Astrocyte (in vitro differentiated cells and primary cell): ENCODE results near the gene FRMD4A. TPM values are rescaled to one million over a fixed set of nuclear protein-coding genes. Genes with fewer than 3 reads are reported as not detected.

ENCODE experiments used
- DNase-seq: peaks from one replicate; pipeline ENCODE4 v3.0.0-alpha.2; 2010; ENCODE audit warnings: low read depth
- FAIRE-seq: peaks from 2 replicates; lab custom pipeline; 2011; peaks lifted over from hg19 to GRCh38; lab: Jason Lieb, UNC
- H2AFZ ChIP-seq: 2 replicates; pipeline ENCODE4 v1.6.0; 2012; ENCODE audit warnings: low read depth, low read length, inconsistent platforms
- H3K27ac ChIP-seq: 2 replicates; pipeline ENCODE4 v1.5.1; 2011; ENCODE audit warnings: low read depth, low read length, inconsistent platforms
- H3K27me3 ChIP-seq: 2 replicates; pipeline ENCODE4 v1.6.0; 2011; ENCODE audit warnings: low read length, inconsistent platforms; ENCODE audit not compliant: insufficient read depth
- H3K36me3 ChIP-seq: 2 replicates; pipeline ENCODE4 v1.5.1; 2011; ENCODE audit warnings: low read length, inconsistent platforms; ENCODE audit not compliant: insufficient read depth
- H3K4me1 ChIP-seq: 2 replicates; pipeline ENCODE4 v1.5.1; 2011; ENCODE audit warnings: low read length, inconsistent platforms; ENCODE audit not compliant: insufficient read depth
- H3K4me2 ChIP-seq: 2 replicates; pipeline ENCODE4 v1.6.0; 2012; ENCODE audit warnings: low read length, inconsistent platforms
- H3K4me3 ChIP-seq: 2 replicates; pipeline ENCODE4 v1.5.1; 2011; ENCODE audit warnings: low read depth, mild to moderate bottlenecking, low read length, inconsistent platforms; ENCODE audit not compliant: insufficient read depth
- H3K79me2 ChIP-seq: 2 replicates; pipeline ENCODE4 v1.6.0; 2012; ENCODE audit warnings: mild to moderate bottlenecking, low read length, inconsistent platforms; ENCODE audit not compliant: insufficient read depth
- H3K9ac ChIP-seq: 2 replicates; pipeline ENCODE4 v1.6.0; 2012; ENCODE audit warnings: mild to moderate bottlenecking, low read length, inconsistent platforms
- H3K9me3 ChIP-seq: 2 replicates; pipeline ENCODE4 v1.5.1; 2012; ENCODE audit warnings: low read depth, mild to moderate bottlenecking, low read length, inconsistent platforms; ENCODE audit not compliant: insufficient read depth
- H4K20me1 ChIP-seq: 2 replicates; pipeline ENCODE4 v1.6.0; 2012; ENCODE audit warnings: low read length, inconsistent platforms; ENCODE audit not compliant: insufficient read depth
- H3K27ac Mint-ChIP-seq: one replicate; pipeline ENCODE4 v1.8.0; 2021; ENCODE audit warnings: mild to moderate bottlenecking, mixed read lengths; ENCODE audit not compliant: unreplicated experiment
- H3K27me3 Mint-ChIP-seq: one replicate; pipeline ENCODE4 v1.8.0; 2021; ENCODE audit warnings: low read depth, mixed read lengths; ENCODE audit not compliant: unreplicated experiment
- H3K36me3 Mint-ChIP-seq: one replicate; pipeline ENCODE4 v1.8.0; 2021; ENCODE audit warnings: low read depth, mixed read lengths; ENCODE audit not compliant: unreplicated experiment
- H3K4me1 Mint-ChIP-seq: one replicate; pipeline ENCODE4 v1.8.0; 2021; ENCODE audit warnings: low read depth, mixed read lengths; ENCODE audit not compliant: unreplicated experiment
- H3K4me3 Mint-ChIP-seq: one replicate; pipeline ENCODE4 v1.8.0; 2021; ENCODE audit warnings: mild to moderate bottlenecking, moderate library complexity, mixed read lengths; ENCODE audit not compliant: unreplicated experiment
- H3K9me3 Mint-ChIP-seq: one replicate; pipeline ENCODE4 v1.8.0; 2021; ENCODE audit warnings: mild to moderate bottlenecking, mixed read lengths; ENCODE audit not compliant: unreplicated experiment
- CTCF ChIP-seq: IDR thresholded peaks from 2 replicates; pipeline ENCODE4 v1.5.1; 2011; ENCODE audit warnings: low read depth, mild to moderate bottlenecking, inconsistent platforms, low read length, moderate library complexity; ENCODE audit not compliant: insufficient read depth
- EZH2 ChIP-seq: IDR thresholded peaks from 2 replicates; pipeline ENCODE4 v1.6.1; 2012; ENCODE audit warnings: mild to moderate bottlenecking, low read length, inconsistent platforms; ENCODE audit not compliant: insufficient read depth
- total RNA-seq: library from RNA; stranded (reverse); gene quantifications from 2 replicates; pipeline ENCODE4 v1.2.1, GENCODE V29; 2021

The FRMD4A gene
- total RNA-seq, 1 donor from 2014 or later = 82.5 TPM

- Histone ChIP-seq H3K9ac (no peak overlapping the region), H3K4me1 (peaks cover 14% of the 10 kb centered on the region), H4K20me1 (no peaks in the 10 kb centered on the region), H3K9me3 (no peaks in the 10 kb centered on the region), H3K4me3 (no peak overlapping the region), H3K27me3 (no peaks in the 10 kb centered on the region), H3K27ac (no peak overlapping the region), H3K36me3 (no peaks in the 10 kb centered on the region), H3K79me2 (no peaks in the 10 kb centered on the region), H2AFZ (no peak overlapping the region), H3K4me2 (no peak overlapping the region)
- Mint-ChIP-seq H3K4me3 (no peak overlapping the region), H3K27ac (no peak overlapping the region), H3K9me3 (no peaks in the 10 kb centered on the region), H3K27me3 (peaks cover 6% of the 10 kb centered on the region), H3K36me3 (peaks cover 3% of the 10 kb centered on the region), H3K4me1 (peaks cover 15% of the 10 kb centered on the region)
- FAIRE-seq (no peak), DNase-seq (no peak)
- no peak for TF ChIP-seq CTCF
- TF ChIP-seq EZH2 = no peak
Measured at GRCh38 chr10:14355750-14356149, 25.0 kb upstream of the FRMD4A start.

DNA sequence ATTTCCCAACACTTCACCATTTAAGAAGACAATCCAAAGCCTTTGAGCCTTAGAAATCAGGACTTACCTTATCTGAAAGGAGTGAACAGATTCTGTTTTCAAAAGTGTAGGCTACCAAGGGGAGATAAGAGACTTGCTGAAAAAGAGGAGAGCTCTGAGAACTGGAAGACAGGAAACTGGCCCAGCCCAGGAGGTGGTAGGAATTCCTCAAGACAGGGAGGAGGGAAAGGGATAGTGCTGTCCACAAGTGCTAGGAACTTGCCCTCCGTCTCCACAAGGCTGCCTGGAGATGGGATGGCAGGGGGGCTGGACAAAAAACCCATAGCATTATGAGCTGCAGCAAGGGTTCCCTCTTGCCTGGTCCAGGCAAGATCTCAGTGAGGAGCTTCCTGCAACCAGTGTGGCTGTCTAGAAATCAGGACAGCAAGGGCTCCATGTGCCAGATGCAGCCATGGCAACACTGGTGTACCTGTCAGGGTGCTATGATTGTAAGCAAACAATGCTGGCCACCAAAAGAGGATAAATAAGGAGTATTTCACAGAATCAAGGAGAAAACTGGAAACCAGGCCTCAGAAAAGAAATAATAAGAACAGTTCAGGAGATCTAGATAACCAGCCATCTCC lies 22.7 kb upstream of the FRMD4A start:
- peaks cover 10% of the 10 kb centered on the region for H3K4me1 Mint-ChIP-seq
- H3K9ac ChIP-seq = no peak overlapping the region
- no peak overlapping the region for H3K4me2 ChIP-seq
- peaks cover 5% of the 10 kb centered on the region for H3K4me1 ChIP-seq
- no peaks in the 10 kb centered on the region for H4K20me1 ChIP-seq
- no peaks in the 10 kb centered on the region for H3K79me2 ChIP-seq
- no peak overlapping the region for H3K4me3 Mint-ChIP-seq
- H3K27ac Mint-ChIP-seq = no peak overlapping the region
- no peak overlapping the region for H2AFZ ChIP-seq
- H3K27me3 Mint-ChIP-seq = peaks cover 10% of the 10 kb centered on the region
- TF ChIP-seq EZH2 = no peak
- no peak for TF ChIP-seq CTCF
- no peak overlapping the region for H3K27ac ChIP-seq
- FAIRE-seq (no peak), DNase-seq (no peak)
- H3K36me3 Mint-ChIP-seq = peaks cover 3% of the 10 kb centered on the region
- H3K4me3 ChIP-seq = no peak overlapping the region
- no peaks in the 10 kb centered on the region for H3K27me3 ChIP-seq
- no peaks in the 10 kb centered on the region for H3K9me3 ChIP-seq
- H3K36me3 ChIP-seq = no peaks in the 10 kb centered on the region
- no peaks in the 10 kb centered on the region for H3K9me3 Mint-ChIP-seq

DNA sequence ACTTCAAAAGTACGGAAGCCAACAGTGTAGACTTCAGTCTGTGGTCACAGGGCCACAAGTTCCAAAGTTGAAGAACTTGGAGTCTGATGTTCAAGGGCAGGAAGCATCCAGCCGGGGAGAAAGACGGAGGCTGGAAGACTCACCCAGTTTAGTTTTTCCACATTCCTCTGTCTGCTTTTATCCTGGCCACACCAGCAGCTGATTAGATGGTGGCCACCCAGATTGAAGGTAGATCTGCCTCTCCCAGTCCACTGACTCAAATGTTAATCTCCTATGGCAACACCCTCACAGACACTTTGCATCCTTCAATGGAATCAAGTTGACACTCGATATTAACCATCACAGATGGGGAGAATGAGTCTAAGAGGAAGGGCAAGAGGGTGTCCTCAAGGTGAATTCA lies 19.3 kb upstream of the FRMD4A start:
- H3K36me3 ChIP-seq = no peaks in the 10 kb centered on the region
- no peaks in the 10 kb centered on the region for H3K36me3 Mint-ChIP-seq
- H3K27me3 ChIP-seq = no peaks in the 10 kb centered on the region
- H3K9me3 Mint-ChIP-seq = no peaks in the 10 kb centered on the region
- no peak overlapping the region for H3K4me3 ChIP-seq
- no peaks in the 10 kb centered on the region for H3K4me1 ChIP-seq
- H3K4me1 Mint-ChIP-seq = peaks cover 3% of the 10 kb centered on the region
- no peak overlapping the region for H3K4me2 ChIP-seq
- no peak for DNase-seq
- no peaks in the 10 kb centered on the region for H4K20me1 ChIP-seq
- peaks cover 6% of the 10 kb centered on the region for H3K27me3 Mint-ChIP-seq
- FAIRE-seq = no peak
- no peak overlapping the region for H2AFZ ChIP-seq
- no peak overlapping the region for H3K4me3 Mint-ChIP-seq
- H3K27ac Mint-ChIP-seq = no peak overlapping the region
- H3K9ac ChIP-seq = no peak overlapping the region
- H3K79me2 ChIP-seq = no peaks in the 10 kb centered on the region
- H3K9me3 ChIP-seq = no peaks in the 10 kb centered on the region
- TF ChIP-seq CTCF = no peak
- TF ChIP-seq EZH2 = no peak
- no peak overlapping the region for H3K27ac ChIP-seq
